ENCODE results near the gene TRPV2.
"Not testable (repeated sequence)": the region's sequence is repeated elsewhere in the genome, so short reads cannot be mapped to it uniquely, and the experiment has no call there.

Gene TRPV2, protein sequence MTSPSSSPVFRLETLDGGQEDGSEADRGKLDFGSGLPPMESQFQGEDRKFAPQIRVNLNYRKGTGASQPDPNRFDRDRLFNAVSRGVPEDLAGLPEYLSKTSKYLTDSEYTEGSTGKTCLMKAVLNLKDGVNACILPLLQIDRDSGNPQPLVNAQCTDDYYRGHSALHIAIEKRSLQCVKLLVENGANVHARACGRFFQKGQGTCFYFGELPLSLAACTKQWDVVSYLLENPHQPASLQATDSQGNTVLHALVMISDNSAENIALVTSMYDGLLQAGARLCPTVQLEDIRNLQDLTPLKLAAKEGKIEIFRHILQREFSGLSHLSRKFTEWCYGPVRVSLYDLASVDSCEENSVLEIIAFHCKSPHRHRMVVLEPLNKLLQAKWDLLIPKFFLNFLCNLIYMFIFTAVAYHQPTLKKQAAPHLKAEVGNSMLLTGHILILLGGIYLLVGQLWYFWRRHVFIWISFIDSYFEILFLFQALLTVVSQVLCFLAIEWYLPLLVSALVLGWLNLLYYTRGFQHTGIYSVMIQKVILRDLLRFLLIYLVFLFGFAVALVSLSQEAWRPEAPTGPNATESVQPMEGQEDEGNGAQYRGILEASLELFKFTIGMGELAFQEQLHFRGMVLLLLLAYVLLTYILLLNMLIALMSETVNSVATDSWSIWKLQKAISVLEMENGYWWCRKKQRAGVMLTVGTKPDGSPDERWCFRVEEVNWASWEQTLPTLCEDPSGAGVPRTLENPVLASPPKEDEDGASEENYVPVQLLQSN

DNA sequence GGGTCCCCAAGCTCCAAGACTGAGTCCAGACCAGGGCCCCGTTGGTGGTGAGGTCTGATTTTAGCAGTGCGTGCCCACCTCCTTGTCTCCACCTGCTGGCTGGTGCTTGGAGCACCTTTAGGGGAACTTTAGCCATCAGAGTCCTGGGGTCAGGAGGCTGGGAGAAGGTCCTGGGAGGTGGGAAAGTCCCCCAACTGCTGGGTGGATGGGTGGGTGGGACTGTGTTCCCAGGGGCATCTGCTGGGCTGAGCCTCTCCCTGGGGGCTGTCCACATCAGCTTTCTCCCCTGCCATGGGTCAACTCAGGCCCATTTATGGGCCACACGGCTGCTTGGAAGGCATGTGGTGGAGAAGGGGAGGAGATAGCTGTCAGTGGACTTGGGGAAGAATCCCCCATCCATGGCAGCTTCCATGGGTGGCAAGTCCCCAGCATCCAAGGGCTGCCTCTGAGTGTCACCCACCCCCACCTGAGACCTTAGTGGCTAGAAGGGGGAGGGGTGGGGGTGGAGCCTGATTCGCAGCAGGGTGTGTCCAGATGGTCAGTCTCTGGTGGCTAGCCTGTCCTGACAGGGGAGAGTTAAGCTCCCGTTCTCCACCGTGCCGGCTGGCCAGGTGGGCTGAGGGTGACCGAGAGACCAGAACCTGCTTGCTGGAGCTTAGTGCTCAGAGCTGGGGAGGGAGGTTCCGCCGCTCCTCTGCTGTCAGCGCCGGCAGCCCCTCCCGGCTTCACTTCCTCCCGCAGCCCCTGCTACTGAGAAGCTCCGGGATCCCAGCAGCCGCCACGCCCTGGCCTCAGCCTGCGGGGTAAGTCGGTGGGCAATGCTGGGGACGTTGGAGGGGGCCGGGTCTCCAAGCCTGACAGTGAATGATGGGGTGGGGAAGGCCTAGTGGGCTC lies at the start of gene TRPV2:
TRPV2 (plus strand) TSS at position 541 of the 894 bp plus-strand sequence. CDS start 2,098 bp downstream, outside the sequence.
- FAIRE-seq, result no peak

DNA sequence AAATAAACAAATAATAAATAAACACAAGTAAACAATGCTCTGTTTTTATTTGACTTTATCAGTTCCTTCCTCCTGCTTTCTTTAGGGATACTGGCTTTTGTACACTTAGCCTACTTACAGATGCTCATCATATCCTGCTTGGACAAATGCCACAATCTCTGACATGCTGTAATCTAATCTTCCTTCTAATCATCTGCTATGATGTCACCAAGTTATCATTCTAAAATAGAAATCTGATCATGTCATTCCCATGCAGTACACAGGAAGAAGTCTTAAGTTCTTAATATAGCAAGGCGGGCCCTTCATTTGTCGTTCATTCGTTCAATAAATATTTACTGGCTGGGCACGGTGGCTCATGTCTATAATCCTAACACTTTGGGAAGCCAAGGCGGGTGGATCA lies 43.6 kb upstream of the TRPV2 start:
- FAIRE-seq, result no peak

DNA sequence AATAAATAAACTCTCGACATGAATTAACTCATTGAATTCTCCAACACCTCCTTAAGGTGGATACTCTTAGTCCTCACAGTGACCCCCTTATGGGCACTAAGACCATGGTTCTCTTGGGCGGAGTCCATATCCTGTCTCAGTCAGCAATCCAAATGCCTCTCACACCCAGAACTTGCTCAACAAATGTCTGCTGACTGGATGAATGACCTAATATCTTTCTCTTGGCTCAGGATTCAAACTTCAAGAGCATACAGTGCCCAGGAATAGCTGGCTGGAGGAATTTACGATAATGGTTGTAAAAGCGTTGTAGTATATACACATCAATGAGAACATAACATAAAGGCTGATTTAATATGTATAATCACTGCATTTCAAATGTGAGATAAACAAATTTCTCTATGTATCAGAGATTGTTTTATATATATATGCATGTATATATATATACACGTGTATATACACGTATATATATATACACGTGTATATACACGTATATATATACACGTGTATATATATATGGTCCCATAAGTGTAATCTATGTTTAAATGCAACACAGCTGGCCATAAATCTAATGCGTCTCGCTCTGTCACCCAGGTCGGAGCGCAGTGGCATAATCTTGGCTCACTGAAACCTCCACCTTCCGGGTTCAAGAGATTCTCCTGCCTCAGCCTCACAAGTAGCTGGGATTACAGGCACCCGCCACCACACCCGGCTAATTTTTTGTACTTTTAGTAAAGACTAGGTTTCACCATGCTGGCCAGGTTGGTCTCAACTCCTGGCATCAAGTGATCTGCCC lies 41.0 kb upstream of the TRPV2 start:
- FAIRE-seq, result no peak

DNA sequence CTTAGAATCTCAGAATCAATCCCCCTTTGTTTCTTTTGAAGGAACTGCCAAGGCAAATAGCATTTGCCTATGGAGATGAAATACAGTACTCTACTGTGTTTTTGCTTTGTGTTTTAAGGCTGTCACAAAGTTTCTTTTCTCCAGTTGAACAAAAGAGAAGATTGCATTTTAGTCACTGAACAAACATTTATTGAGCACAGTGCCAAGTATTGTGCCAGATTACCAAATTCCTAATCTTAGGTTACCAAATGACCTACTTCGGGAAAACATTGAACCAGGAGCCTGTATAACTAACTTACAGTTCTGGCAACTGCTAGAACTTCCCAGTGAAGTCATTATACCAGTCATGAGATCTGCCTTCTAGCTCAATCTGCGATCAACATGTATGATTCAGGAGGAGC lies 37.4 kb upstream of the TRPV2 start:
- FAIRE-seq, result no peak

DNA sequence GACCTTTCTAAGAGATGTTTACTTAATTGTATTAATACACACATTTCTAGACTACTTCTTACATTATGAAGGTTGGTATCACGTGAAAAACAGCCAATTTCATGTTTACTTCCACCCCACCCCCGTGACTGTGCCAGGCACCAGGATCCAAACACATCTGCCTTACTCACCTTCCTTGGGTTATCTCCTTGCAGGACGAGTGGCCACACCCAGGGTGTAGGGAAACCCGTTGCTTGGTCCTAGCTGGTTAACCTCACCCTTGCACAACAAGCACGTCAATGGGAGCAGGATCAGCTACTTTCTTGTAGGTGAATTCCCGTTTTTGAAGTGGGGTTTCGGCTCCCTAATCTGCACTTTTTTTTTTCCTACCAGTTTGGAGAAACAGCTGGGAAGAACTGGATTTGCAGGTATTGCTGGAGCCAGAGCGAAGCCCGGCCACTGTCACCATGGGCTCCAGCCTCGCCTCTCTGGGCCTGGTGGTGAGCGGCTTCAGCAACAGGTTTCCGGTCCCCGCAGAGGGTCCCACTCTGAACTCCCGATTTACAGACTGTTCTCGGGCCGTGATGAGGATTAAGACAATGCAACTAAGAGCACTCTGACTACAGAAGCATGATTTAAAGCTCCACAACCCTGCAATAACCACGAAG lies 36.6 kb upstream of the TRPV2 start:
- no peak for FAIRE-seq

DNA sequence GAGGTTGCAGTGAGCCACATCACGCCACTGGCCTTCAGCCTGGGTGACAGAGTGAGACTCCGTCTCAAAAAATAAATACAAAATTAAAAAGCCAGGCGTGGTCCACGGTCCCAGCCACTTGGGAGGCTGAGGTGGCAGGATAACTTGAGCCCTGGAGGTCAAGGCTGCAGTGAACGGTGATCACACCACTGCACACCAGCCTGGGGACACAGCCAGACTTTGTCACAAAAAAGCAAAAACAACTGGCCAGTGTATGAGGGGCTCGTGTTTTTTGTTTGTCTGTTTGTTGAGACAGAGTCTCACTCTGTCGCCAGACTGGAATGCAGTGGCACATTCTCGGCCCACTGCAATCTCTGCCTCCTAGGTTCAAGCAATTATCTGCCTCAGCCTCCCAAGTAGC lies 35.7 kb upstream of the TRPV2 start:
- FAIRE-seq, result no peak

DNA sequence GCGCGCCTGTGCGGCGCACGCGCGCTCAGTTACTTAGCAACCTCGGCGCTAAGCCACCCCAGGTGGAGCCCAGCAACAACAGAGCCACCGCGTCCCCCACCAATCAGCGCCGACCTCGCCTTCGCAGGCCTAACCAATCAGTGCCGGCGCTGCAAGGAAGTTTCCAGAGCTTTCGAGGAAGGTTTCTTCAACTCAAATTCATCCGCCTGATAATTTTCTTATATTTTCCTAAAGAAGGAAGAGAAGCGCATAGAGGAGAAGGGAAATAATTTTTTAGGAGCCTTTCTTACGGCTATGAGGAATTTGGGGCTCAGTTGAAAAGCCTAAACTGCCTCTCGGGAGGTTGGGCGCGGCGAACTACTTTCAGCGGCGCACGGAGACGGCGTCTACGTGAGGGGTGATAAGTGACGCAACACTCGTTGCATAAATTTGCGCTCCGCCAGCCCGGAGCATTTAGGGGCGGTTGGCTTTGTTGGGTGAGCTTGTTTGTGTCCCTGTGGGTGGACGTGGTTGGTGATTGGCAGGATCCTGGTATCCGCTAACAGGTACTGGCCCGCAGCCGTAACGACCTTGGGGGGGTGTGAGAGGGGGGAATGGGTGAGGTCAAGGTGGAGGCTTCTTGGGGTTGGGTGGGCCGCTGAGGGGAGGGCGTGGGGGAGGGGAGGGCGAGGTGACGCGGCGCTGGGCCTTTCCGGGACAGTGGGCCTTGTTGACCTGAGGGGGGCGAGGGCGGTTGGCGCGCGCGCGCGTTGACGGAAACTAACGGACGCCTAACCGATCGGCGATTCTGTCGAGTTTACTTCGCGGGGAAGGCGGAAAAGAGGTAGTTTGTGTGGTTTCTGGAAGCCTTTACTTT lies 34.5 kb upstream of the TRPV2 start, which contains the start of gene UBB:
UBB (plus strand) TSS at position 452 of the 856 bp plus-strand sequence. CDS start 817 bp downstream, outside the sequence.
- peak; percentile 97 for FAIRE-seq

DNA sequence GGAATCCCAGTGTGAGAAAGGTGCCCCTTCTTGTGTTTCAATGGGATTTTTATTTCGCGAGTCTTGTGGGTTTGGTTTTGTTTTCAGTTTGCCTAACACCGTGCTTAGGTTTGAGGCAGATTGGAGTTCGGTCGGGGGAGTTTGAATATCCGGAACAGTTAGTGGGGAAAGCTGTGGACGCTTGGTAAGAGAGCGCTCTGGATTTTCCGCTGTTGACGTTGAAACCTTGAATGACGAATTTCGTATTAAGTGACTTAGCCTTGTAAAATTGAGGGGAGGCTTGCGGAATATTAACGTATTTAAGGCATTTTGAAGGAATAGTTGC lies 33.9 kb upstream of the TRPV2 start:
- FAIRE-seq, result no peak

DNA sequence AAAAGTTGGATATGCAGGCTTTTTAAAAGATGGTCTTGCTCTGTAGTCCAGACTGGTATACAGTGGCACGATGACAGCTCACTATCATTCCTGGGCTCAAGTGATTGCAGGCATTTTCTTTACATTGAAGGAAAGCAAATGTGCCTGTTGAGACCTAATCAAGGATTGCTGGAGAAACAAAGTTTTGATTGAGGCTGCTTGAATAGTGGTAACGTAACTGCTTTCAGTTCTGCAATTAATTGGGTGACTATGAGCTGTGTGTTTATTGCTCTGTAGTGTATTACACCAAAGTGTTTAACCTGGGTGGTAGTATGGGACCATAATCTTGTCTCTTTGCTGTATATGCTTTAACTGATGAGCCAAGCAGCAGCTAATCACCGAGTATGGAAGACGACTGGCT lies 32.2 kb upstream of the TRPV2 start:
- FAIRE-seq, result no peak

DNA sequence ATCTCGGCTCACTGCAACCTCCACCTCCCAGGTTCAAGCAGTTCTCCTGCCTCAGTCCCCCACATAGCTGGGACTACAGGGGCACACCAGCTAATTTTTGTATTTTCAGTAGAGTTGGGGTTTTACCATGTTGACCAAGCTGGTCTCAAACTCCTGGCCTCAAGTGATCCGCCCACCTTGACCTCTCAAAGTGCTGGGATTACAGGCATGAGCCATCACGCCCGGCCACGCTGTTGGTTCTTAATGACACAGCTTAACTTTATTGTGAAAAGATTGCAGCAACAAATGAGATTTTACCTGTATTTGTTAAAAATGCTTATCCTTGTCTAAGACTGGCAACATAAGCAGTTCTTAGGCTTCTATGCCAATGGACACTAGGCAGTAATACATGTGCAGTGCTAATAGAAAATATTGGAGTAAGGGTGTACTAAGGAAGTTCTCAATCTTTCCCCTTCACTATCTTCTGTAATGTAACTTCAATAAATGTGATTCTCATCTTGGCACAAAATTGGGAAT lies 31.5 kb upstream of the TRPV2 start:
- FAIRE-seq, result no peak

DNA sequence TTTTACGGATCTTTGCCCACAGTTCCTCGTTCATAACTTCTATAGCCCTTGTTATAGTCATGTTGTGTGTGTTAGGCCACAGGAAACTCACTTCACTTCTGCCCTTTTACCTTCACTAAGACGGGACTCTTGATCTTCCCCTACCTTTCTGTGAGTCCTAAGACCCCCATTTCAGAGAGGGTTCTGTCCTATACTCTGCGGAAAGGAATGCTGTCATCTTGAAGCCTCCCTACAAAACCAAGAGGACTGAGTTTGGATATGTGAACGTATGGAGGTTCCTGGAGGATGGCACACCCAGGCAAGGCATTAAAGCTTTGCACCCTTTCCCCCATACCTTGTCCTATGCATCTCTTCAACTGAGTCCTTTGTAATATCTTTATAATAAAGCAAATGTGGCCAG lies 30.8 kb upstream of the TRPV2 start:
- FAIRE-seq, result no peak

DNA sequence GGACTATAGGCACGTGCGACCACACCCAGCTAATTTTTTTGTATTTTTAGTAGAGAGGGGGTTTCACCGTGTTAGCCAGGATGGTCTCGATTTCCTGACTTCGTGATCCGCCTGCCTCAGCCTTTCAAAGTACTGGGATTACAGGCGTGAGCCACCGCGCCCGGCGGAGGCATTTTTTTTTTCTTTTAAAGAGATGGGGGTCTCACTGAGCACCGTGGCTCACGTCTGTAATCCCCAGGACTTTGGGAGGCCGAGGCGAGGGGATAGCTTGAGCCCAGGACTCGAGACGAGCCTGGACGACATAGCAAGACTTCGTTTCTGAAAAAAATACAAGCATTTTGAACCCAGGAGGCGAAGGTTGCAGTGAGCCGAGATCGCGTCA lies 29.3 kb upstream of the TRPV2 start:
- FAIRE-seq, result not testable (repeated sequence)

DNA sequence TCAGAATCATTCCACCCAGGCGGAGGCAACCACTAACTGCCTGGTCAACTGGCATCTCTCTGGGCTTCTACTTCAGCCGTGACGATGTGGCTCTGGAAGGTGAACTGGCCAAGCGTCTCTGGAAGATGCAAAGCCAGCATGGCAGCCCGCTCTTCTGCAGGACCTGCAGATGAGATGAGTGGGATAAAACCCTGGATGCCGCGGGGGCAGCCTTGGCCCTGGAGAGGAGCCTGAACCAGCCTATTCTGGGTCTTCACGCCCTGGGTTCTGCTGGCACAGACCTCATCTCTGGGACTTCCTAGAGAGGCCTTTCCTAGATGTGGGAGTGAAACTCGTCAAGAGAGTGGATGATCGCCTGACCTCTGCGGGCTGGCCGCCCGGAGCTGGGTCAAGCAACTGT lies 23.9 kb upstream of the TRPV2 start:
- no peak for FAIRE-seq

DNA sequence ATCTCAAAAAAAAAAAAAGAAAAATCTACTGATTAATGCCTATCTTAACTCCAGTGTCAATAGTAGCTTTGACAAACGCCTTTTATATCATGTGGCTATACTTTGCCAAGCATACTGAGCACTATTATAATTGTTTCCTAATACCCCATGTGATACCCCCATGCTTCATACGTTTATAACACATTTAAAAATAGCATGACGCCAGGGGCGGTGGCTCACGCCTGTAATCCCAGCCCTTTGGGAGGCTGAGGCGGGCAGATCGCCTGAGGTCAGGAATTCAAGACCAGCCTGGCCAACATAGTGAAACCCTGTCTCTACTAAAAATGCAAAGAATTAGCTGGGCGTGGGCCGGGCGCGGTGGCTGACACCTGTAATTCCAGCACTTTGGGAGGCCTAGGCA lies 22.9 kb upstream of the TRPV2 start:
- not testable (repeated sequence) for FAIRE-seq

DNA sequence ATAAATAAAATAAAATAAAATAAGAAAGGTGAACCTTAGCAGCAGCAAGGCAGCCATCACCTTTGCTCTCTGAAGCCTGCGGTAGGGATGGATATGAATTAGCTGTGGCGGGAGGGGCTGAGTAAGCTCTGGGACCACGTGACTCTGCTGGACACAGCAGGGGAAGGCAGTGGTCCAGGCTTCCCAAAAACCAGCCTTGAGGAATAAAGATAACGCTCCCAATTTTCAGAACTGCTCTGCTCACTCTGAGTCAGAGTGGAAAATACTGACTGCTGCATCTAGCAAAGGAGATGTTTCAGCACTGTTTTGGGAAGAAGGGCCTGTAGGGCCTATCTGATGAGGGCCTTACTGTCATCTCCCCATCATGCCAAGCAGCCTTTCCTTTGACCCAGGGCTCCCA lies 19.5 kb upstream of the TRPV2 start:
- not testable (repeated sequence) for FAIRE-seq

DNA sequence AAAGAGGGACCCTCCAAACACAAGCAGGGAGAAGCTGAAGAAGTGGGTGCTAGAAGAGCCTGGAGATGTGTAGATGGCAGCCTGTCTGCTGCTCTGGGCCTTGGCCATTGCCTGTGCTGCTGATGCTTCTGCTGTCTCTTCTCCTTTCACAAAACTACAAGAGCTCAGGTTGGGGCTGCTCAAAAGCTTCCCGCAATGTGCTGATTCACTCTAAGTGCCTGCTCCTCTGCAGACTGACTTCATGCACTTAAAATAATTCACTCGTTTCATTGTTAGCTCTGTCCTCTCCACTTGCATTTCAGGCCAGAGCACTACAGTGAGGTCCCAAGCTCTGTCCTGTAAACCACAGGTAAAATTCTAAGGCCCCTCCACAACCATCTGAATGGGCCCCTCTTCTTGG lies 18.7 kb upstream of the TRPV2 start:
- FAIRE-seq, result not testable (repeated sequence)

DNA sequence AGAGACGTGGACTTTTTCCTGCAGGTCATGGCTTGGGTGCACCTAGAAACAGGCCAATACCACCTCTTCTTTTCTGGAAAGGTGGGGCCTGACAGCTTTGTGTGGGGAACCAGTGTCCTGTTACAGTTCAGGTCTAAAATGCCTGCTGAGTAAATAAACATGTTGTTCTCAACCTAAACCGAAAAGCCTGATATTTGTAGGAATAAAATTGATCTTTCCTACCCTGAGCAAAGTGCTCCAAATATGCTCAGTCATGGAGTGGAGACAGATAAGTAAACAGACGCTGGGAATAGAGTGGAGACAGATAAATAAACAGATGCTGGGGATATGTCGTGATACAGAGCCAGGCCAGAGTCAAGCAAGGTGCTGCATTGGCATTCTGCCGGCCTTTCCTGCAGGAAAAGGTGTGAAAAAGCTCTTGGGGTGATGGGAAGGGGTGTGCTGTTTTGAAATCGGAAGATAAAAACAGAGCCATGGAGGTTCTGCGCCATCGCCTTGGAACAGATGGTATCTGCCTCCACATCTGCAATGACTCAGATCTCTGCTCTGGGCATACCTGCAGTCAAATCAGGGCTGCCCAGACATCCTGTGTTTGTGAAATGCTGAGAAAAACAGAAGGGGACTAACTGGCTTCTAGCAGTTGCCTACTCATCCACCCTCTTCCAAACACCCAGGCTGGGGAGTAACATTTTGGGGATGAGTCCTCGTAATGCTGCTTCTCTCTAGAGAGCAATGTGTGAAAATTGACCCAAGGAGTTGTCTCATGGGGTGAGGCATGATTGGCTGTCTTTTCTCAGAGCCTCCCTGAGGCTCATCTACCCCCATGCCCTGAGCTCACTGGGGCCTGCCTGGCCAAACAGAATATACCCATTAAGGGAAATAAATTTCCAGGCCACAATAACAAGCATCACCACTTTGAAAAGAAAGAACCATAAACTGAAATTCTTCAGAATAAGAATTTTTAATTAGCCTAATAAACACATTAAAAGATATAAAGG lies 16.8 kb upstream of the TRPV2 start:
- no peak for FAIRE-seq

DNA sequence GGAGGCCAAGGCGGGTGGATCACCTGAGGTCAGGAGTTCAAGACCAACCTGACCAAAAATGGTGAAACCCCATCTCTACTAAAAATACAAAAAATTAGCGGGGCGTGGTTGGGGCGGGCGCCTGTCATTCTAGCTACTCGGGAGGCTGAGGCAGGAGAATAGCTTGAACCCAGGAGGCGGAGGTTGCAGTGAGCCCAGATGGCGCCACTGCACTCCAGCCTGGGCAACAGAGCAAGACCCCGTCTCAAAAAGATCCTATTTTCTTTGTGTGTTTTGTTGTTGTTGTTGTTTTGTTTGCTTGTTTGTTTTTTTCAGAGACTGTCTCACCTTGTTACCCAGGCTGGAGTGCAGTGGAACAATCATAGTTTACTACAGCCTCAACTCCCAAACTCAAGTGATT lies 11.5 kb upstream of the TRPV2 start:
- not testable (repeated sequence) for FAIRE-seq
